ENCODE results near the gene FTO. TPM values are rescaled to one million over a fixed set of nuclear protein-coding genes. Genes with fewer than 3 reads are reported as not detected.

FTO gene
- total and polyA plus RNA-seq, 2 of the 13 experiments (the other 11 are each of a cell fraction or from before 2014, with no cell fraction given), result 41.6 to 55.8 TPM

DNA sequence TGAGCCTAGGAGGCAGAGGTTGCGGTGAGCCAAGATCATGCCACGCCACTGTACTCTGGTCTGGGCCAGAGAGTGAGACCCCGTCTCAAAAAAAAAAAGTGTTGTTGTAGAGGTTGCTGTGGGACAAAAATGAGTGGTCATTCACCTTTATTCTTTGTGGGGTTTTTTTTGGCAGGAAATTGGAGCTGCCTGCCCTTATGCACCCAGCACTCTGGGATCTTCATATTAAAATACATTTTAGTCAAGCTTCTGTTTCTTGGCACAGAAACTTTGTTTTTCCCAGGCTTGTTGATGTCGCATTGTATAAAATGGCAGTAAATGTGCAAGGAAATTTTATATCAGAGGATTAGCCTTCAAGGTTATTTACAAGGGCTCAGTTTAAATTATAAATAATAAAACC, 174.3 kb downstream of the FTO start (continued):
- no peak for TF ChIP-seq ATRX (CRISPR knock-in tag; IDR thresholded peaks at IDR 0.05; ENCODE audit: borderline replicate concordance)
- TF ChIP-seq, protein P1, sequence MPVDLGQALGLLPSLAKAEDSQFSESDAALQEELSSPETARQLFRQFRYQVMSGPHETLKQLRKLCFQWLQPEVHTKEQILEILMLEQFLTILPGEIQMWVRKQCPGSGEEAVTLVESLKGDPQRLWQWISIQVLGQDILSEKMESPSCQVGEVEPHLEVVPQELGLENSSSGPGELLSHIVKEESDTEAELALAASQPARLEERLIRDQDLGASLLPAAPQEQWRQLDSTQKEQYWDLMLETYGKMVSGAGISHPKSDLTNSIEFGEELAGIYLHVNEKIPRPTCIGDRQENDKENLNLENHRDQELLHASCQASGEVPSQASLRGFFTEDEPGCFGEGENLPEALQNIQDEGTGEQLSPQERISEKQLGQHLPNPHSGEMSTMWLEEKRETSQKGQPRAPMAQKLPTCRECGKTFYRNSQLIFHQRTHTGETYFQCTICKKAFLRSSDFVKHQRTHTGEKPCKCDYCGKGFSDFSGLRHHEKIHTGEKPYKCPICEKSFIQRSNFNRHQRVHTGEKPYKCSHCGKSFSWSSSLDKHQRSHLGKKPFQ (CRISPR knock-in tag; IDR thresholded peaks at IDR 0.05; ENCODE audit: insufficient replicate concordance), result no peak
- no peak for TF ChIP-seq YEATS4 (CRISPR knock-in tag; IDR thresholded peaks at IDR 0.05; ENCODE audit: borderline replicate concordance)
- TF ChIP-seq ZNF816 (CRISPR knock-in tag; IDR thresholded peaks at IDR 0.05; ENCODE audit: borderline replicate concordance), result no peak
- no peak for TF ChIP-seq STAT5B (CRISPR knock-in tag; IDR thresholded peaks at IDR 0.05)
- no peak for TF ChIP-seq IRF2 (CRISPR knock-in tag; IDR thresholded peaks at IDR 0.05)
- no peak for TF ChIP-seq ZNF891 (CRISPR knock-in tag; IDR thresholded peaks at IDR 0.05)
- TF ChIP-seq ZNF766 (CRISPR knock-in tag; IDR thresholded peaks at IDR 0.05; ENCODE audit: borderline replicate concordance), result no peak
- TF ChIP-seq PCBP1 (IDR thresholded peaks at IDR 0.05; ENCODE audit: borderline replicate concordance, low read depth, low read length), result no peak

DNA sequence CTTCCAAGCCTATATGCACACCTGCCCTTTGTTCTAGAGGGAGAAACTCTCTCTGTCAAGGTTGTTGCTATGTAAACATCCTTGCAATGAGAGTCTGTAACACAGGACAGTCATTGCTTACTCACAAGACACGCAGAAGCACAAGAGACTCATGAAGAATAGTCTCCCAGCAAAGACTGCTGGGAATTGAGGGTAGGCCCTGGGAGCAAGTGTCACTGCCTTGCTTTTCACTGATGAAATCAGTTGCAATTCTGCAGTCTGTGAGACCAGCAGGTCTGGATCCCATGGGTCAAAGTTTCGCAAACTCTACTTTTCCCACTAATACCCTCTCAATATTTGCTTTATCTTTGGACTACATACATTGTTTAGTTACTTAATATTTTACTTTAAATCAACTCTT, 177.4 kb downstream of the FTO start:
- H2AFZ ChIP-seq (ENCODE audit: low read length), result no peak overlapping the region
- BruUV-seq (replicated peaks), result no TSS peak
- 32% methylated on average over 2 of the region's 2 CpGs for WGBS (ENCODE audit: low lambda C conversion rate)
- peak; percentile 87 for DNase-seq (ENCODE audit: low spot score)
- peak overlapping the region; percentile 90 for H3K27ac ChIP-seq (ENCODE audit: extremely low read length, insufficient read depth, low read length)
- intact Hi-C loops (cut with micrococcal nuclease; ENCODE audit: unreplicated experiment), result loop anchor here (10.0 kb wide), 1 partner anchor 327 kb away; no protein-coding TSS in a partner anchor
- peak; percentile 97 for ATAC-seq
- no peaks in the 10 kb centered on the region for H3K79me2 ChIP-seq (ENCODE audit: insufficient read depth, low read length)
- FAIRE-seq, result peak; percentile 94
- H3K4me1 ChIP-seq (ENCODE audit: insufficient read depth, low read length), result peaks cover 38% of the 10 kb centered on the region
- ChIA-PET CTCF (ENCODE audit: low intra/inter-chr PET ratio, low total read pairs) (no interaction called here), POLR2A (interaction anchor here (0.7 to 2.1 kb wide), 6 partner anchors 18 to 283 kb away, joined by 3 to 13 read pairs (median 3); partner anchors contain the start of genes FTO and RPGRIP1L)
- H4K20me1 ChIP-seq (ENCODE audit: insufficient read depth, low read length), result no peaks in the 10 kb centered on the region
- H3K9ac ChIP-seq (ENCODE audit: insufficient read depth, low read depth, low read length), result peak overlapping the region; percentile 45
- in situ Hi-C loops (cut with HindIII; ENCODE audit: extremely low pct_ligation_motif_present, low pct_unique_long_range_greater_than_20kb), result no loop called here
- H3K27me3 ChIP-seq (ENCODE audit: control insufficient read depth in 1 of 2, insufficient read depth in 2 of 2, low read length in 2 of 2), result no peaks in the 10 kb centered on the region
- H3K4me3 ChIP-seq (replicated peaks in 1 of 3; ENCODE audit: insufficient read depth in 1 of 3, low read depth in 2 of 3, low read length in 3 of 3), result no peak overlapping the region; a peak in 1 of 6 replicates
- peaks cover 2 to 6% of the 10 kb centered on the region in 2 experiments; a peak in 3 of 5 replicates for H3K36me3 ChIP-seq (replicated peaks in 1 of 2; ENCODE audit: control insufficient read depth in 1 of 2, insufficient read depth in 2 of 2, low read length in 2 of 2)
- peak overlapping the region; percentile 25 for H3K4me2 ChIP-seq (ENCODE audit: low read depth, low read length)
- H3K9me3 ChIP-seq (ENCODE audit: low read length), result no peaks in the 10 kb centered on the region
- TF ChIP-seq POLR2AphosphoS5 (IDR thresholded peaks at IDR 0.05; ENCODE audit: low read depth, low read length) (0 out of 2 replicates have a peak, but pooled peaks have one; percentile 25), EP300 (IDR thresholded peaks at IDR 0.05; ENCODE audit: low read depth in 2 of 2, low read length in 2 of 2) (peak; percentile 69 to 92; a peak in 3 of 4 replicates), EP300 (CRISPR knock-in tag; IDR thresholded peaks at IDR 0.05; ENCODE audit: borderline replicate concordance) (peak; percentile 93), ZNF350 (CRISPR knock-in tag; IDR thresholded peaks at IDR 0.05; ENCODE audit: borderline replicate concordance, low read depth) (peak; percentile 62; the same call in 1 of the 2 replicates), PPARG (CRISPR knock-in tag; conservative IDR thresholded peaks at IDR 0.05) (peak; percentile 80)
- TF ChIP-seq, protein P2, sequence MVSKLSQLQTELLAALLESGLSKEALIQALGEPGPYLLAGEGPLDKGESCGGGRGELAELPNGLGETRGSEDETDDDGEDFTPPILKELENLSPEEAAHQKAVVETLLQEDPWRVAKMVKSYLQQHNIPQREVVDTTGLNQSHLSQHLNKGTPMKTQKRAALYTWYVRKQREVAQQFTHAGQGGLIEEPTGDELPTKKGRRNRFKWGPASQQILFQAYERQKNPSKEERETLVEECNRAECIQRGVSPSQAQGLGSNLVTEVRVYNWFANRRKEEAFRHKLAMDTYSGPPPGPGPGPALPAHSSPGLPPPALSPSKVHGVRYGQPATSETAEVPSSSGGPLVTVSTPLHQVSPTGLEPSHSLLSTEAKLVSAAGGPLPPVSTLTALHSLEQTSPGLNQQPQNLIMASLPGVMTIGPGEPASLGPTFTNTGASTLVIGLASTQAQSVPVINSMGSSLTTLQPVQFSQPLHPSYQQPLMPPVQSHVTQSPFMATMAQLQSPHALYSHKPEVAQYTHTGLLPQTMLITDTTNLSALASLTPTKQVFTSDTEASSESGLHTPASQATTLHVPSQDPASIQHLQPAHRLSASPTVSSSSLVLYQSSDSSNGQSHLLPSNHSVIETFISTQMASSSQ (IDR thresholded peaks at IDR 0.05; ENCODE audit: low read depth), result peak; percentile 52; the same call in 1 of the 2 replicates
- TF ChIP-seq, protein P2 (CRISPR knock-in tag; IDR thresholded peaks at IDR 0.05; ENCODE audit: borderline replicate concordance), result no peak; the same call in 1 of the 2 replicates
